Middle frontal gyrus (tissue), 1 donor: ENCODE measurements around the gene TIPARP.

Experiments used
- DNase-seq: peaks from one replicate; pipeline ENCODE4 v3.0.0-alpha.2; 2015; ENCODE audit warnings: low spot score; ENCODE audit errors: extremely low spot score

The TIPARP gene

DNA sequence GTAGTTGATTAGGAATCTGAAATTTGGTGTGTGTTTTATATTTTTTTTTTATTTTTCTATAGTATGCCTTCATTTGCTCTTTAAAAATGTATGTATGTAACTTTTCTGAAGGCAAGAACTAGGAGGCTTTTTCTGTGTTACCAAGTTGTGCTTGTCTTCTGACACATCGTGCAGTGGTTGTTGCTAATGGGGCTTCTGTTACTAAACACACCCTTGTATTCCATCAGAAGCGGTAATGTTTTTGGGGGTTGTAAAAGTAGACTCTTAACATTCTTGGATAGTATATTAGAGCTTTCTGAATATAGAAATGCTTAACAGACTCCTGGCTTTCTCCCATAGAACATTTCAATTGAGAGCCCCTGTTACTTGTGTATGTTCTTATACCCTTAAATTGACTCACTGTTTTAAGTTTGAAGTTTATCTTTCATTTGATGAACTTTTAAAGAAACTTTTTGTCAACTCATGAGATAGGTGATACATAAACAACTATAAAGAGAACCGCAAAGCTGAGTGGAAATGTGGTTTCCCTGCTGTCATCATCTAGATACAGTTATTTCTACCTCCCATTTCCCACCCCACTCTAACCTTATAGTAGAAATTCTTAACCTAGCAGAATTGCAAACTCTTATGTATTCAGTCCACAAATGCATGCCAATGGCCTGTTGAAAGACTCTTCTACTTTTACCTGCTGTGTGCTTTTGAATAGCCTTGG, 2.5 kb downstream of the TIPARP start:
- no peak for DNase-seq

DNA sequence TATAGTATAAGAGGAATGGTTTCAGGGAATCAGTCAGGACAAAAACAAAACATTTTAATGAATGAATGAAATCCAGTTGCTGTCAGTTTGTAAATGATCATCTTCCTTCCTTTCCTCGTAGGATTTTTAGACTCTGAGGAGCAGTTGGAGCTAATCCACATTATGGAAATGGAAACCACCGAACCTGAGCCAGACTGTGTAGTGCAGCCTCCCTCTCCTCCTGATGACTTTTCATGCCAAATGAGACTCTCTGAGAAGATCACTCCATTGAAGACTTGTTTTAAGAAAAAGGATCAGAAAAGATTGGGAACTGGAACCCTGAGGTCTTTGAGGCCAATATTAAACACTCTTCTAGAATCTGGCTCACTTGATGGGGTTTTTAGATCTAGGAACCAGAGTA, 3.1 kb downstream of the TIPARP start:
- DNase-seq, result no peak

DNA sequence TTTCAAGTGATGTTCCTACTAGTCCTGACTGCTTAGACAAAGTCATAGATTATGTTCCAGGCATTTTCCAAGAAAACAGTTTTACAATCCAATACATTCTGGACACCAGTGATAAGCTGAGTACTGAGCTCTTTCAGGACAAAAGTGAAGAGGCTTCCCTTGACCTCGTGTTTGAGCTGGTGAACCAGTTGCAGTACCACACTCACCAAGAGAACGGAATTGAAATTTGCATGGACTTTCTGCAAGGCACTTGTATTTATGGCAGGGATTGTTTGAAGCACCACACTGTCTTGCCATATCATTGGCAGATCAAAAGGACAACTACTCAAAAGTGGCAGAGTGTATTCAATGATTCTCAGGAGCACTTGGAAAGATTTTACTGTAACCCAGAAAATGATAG, 3.8 kb downstream of the TIPARP start:
- no peak for DNase-seq

DNA sequence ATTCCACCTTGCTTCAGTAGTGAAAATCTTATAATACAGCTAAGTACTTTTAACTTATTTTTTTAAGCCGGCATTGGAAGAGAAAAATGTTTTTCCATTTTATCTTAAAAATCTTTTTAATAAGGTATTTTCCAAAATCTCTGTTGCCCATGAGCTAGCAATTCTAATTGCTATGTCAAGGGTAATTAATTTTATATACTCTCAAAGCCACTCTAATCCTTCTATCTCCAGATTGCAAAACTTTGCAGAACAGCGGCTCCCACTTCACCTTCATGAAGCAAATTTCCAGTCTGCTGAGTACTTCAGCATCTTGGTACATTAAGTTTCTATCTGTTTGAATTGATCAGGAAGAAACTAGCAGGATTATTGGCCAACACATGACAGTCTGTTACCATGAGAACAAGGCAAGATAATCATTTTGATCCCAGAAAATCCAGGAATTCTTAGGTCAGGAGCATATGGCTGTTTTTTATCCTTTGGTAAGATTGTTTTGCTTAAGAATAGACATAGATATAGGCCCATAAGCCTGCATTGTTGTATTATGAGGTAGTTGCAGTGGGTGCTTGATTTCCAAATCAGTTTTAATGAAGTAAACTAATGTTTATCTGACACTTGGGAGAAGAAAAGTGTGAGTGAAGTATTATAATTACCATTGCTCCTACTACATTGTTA, 6.0 kb downstream of the TIPARP start:
- DNase-seq, result no peak

DNA sequence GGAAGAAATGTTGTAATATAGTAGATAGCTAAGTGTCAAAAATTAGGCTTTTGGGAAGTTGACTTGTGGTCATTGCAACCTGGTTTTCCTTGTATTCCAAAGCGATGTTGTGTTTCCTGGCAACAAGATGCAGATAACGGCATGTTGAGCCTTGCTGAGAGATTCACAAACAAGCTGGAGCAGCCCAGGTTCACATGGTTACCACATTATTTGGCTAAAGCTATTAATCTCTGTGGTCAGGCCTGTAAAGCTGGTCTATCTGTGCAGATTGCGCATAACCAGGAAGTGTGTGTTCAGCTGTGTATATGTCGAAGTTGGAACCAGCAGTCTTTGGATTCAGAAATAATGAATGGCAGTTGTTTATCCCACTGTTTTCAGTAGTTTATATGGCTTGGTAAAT, 6.6 kb downstream of the TIPARP start:
- no peak for DNase-seq

DNA sequence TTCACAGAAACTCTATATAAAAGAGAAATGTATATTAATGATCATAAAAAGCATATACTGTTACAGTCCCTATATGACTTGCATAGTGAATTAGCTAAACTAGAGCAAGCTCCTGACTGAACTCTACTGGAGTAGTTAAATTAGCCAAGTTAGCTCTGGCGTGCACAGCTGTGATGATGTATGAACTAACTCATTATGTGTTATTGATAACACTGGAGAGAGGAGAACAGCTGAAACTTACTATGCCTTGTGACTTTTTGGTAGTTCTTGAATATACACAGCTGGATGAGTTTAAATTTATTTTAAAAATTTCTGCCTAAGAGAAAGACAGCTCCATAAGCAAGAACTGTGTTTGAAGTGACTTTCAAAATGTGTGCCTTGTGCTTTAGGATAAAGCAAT, 8.1 kb downstream of the TIPARP start:
- no peak for DNase-seq

DNA sequence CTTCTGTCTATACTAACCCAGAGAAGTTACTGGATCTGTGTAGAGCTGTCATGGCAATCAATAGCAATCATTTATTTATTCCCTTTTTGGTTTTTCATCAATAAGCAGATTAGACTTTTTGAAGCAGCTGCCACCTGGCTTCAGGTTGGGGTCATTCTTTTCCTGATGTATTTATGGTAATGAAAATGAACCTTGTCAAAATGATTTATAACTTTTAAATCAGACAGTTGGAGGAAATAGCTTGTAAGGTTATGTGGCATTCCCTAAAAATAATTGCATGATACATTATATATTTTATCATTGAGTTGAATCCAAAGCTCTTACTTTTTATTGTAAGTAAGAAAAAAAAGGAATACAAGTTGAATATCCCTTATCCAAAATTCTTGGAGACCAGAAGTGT, 8.6 kb downstream of the TIPARP start:
- no peak for DNase-seq

DNA sequence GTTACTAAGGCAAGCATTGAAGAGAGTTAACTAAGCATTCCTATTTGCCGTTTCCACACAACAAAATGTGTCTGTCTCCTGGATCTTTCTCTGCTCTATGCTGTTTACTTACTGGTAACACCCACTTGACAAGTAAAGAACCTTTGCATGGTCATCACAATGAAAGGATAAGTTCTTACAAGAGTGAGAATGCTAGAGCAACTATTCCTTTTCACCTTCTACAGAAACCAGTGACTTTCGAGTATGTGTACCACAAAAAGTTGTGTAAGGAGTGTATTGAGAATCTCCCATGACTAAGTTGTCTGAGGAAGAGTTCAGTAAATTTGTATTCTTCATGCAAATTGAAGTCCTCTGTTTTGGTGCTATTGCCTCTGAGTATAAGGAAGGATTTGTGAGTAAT, 10.8 kb downstream of the TIPARP start:
- no peak for DNase-seq

DNA sequence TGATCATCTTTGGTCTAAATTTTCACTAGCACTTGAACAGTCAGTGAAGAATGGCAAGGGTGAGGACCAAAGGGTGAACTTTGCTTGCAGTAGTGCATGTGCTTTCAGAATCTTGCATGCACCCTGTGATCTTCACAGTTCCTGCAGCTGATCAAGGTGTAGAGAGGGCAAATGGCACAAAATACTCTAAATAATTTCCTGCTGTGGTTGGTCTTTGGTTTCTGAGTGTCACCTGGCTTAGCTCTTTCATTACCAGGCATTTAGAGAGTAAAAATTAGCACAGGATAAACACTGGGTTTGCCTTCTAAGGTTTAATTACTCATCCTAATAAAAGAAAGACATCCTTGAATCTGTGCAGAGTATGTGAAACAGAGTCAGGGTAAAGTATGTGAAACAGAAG, 11.4 kb downstream of the TIPARP start:
- no peak for DNase-seq

DNA sequence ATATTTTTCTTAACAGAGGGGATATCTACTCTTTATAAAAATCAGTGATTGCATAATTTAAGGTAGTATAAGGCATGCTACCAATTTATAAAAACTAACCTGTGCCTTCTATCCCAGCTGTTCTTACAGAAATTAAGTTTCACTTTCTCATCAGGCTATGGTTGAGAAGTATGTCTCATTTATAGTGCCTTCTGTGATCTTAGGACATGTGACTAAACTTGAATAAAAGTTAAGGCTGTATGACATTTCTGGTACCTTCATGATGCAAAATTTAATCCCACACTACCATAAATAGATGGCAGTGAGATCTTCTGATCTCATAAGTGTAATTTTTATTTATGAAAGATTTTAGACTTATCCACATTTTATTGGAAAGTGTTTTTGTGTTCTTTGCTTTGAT, 12.6 kb downstream of the TIPARP start:
- DNase-seq, result no peak

DNA sequence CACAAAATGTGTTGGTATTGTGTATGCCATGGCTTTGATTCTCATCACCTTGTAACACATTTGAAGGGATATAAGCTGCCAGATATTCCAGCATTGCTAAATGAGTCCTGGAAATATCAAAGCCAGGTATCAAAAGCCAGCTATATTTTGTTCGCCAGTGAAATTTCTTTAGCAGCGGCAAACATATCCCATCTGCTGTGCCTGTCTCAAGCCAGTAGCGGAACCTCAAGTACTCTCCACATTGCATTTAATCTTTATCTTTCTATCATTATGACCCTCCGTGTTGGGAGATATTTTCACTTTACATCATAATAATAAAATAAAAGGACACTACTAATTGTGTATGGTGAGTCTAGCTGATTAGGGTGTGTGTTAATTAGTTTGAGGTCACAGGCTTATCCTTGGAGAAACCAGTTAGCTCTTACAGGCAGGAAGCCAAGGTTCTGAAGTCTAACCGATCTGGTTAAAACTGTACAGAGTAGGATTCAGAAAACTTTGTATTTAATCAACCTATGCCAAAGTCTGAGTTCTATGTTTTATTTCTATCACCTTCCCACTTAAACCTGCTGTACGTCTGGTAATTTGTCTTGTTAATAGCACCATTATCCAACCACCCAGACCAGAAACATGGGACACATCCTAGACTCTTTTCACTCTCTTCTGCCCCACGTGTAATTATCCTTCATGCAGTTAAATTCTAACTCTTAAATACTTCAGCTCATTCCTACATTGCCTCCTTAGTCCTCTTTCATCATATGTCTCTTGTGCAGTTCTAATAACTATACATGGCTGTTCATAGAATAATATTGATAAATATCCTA, 14.5 kb downstream of the TIPARP start:
- no peak for DNase-seq

DNA sequence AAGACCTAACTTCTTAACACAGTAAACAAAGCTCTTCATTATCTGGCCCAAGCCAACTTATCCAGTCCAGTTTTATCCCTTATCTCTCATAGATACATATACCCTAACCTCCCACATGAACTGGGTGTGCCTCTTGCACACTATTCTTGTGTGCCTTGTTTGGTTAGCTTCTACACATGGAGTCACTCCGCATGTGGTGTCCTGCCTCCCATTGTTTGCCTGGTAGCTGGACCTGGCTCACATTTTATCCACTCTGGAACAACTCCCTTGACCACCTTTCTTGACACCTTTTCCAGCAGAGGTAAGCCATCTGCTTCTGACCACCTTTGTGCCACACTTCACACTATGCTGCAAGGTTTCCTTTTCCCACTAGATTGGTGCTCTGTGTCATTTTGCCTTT, 15.2 kb downstream of the TIPARP start:
- DNase-seq, result no peak

DNA sequence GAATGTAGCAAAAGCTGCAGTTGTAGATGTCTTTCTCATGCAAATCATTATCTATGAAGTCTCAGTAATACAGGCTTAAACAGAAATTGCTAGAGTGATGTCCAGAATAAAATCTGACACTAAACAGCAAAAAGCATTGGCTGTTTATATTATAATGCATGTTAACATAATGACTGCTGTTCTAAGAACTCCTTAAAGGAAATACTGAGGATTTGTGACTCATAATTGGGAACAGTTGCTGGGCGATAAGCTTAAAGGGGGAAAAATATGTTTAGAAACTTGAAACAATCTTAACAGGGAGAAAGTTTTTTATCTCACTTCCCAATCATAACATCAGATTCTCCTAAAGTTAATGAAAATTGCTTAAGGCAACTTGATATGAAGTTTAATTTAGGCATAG, 17.5 kb downstream of the TIPARP start:
- DNase-seq, result no peak

DNA sequence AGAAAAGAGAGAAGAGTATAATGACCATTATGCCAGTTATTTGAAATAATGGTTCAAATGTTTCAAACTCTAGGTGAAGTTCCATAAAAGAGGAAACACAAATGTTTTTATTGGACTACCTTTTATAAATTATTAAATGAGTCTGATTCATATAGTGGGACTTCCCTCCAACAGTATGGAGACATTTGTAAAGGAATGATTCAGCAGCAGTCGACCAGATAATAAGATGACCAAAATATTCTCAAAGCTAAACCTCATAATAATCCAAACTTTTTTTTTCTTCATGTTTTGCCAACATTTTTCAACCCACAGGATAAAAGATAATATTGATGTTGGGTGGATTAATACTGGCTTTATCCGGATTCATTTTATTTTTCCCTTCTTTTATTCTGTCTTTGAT, 18.8 kb downstream of the TIPARP start:
- no peak for DNase-seq

DNA sequence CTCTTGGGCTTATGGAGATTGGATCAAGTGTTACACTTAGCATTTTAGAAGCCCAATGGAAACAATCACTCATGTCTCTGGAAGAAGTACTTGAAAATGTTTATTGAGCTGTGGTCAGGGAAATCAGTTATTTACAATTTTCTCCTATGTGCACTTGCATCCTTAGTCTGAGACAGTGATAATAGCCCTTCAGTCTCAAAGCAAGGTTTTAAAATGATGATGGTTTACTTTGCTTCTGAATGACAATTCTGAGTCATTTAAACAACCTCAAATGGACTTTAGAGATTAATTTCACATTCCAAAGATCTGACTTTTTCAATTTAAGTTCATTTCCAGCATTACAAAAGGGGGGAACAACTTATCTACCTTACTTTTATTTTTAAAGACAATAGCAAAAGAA, 20.1 kb downstream of the TIPARP start:
- no peak for DNase-seq

DNA sequence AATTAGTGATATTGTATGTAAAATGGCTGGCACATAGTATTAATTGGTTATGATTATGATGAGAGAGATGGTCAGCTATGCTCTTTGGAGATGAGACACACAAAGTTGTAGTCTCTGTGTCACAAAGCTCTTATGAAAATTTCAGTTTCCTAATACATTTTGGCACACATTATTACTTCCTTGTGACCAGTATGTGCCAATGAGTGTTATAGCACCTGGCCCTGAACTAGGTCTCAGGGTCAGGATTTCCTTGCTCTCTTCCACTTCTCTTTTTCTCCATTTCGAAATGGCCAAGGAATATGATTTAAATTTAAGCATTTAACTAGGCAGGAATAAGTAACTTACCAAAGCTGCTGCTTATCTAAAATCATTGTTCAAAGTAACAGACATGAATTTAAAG, 28.0 kb downstream of the TIPARP start:
- DNase-seq, result no peak

DNA sequence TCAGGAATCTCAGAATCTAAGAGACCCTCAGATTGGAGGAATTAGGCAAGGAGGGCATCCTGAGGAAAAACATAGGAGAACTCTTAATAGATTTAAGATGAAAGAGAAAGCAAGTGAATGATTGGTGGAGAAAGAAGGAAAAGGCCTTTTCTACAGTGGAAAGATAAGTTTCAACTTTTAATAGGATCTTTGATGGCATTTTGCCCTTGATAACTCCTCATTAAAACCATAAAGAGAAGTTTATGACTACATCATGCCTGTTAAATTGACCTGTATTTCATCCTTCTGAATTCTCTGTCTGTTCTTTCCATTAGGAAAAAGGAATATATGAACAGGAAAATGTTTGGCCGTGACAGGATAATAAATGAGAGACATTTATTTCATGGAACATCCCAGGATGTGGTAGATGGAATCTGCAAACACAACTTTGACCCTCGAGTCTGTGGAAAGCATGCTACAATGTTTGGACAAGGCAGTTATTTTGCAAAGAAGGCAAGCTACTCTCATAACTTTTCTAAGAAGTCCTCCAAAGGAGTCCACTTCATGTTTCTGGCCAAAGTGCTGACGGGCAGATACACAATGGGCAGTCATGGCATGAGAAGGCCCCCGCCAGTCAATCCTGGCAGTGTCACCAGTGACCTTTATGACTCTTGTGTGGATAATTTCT, 30.1 kb downstream of the TIPARP start:
- DNase-seq, result no peak

DNA sequence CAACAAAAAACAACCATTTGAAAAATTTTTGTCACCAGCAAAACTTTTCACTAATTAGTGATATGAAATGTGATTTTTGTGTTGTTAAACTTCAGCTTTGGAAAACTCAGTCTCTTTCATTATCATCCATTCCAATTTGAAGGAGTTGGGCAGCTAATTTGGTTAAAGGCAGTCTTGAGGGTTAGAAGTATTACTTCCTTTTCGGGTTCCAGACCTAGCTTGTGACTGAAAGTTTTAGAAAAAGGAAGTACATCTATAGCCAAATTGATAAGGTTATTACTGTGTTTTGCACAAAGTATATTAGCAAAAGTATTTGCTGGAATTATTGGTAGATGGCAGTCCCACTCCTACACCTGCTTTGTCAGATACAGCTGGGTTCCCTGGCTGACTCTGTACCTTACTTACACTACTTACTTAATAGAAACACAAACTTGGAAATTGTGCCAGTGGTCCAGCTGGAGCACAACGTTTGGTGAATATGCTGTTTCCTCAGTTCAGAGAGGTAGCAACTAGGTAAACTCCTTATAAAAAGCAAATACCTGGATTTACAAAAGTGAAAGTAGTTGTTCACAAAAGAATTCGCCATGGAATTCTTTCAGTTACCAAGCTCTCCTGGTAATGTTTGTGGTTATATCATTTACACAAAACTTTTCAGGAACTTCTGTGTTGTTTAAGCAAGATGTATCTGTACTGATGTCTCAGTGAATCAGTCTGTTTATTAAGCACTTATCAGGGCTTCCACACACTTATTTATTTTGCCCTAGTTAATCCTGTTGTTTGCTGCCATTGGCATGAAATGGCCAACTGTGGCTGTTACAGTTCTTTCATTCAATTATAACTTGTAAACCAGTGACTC, 31.6 kb downstream of the TIPARP start:
- DNase-seq, result no peak

DNA sequence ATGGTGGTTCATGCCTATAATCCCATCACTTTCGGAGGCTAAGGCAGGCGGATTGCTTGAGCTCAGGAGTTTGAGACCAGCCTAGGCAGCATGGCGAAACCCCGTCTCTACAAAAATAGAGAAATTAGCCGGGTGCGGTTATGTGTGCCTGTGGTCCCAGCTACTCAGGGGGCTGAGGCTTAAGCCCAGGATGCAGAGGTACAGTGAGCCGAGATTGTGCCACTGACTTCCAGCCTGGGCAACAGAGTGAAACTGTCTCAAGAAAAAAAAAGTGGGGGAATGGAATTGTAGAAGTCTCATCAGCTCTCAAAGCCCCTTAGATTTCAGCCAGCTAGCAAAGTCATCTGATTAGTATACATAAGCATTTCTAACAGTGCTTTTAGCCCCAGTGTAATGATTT, 33.2 kb downstream of the TIPARP start:
- DNase-seq, result no peak

DNA sequence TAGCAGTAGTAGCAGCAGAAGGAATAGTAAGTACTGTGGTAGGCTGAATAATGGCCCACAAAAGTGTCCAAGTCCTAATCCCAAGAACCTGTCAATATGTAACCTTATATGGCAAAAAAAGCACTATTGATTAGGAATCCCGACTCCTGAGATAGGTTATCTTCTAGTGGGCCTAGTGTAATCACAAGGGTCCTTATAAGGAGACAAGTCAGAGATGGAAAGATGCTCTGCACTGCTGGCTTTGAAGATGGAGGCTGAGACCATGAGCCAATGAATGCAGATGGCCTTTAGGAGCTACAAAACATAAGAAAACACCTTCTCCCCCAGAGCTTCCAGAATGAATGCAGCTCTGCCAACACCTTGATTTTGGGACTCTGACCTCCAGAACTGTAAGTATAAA, 36.0 kb downstream of the TIPARP start:
- no peak for DNase-seq

DNA sequence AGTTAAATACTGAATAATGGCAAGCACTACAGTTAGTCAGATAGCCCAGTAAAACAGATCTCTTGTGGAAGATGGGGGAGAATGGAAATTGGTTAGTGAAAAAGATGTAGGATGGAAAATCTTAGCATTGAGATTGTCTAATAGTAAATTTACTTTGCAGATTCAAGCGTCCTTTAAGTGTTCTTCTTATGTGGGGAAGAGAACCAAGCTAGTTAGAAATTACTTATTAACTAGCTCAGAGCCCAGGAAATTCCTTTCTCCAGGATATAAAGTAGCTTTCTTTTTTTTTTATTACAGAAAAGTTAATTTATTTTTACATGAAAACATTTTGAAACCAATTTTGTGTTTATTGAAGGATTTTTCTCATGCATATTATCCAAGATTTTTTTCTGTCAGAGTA, 36.7 kb downstream of the TIPARP start:
- DNase-seq, result no peak
